ENCODE measurements around the gene CHST6. TPM values are rescaled to one million over a fixed set of nuclear protein-coding genes. Genes with fewer than 3 reads are reported as not detected.

Gene CHST6
- total and polyA plus RNA-seq, 2 of the 8 experiments (the other 6 are each of a cell fraction or from before 2014, with no cell fraction given) = 18.2 to 25.4 TPM

- TF ChIP-seq GTF2F1 (IDR thresholded peaks at IDR 0.05; ENCODE audit: borderline replicate concordance, low read depth, low read length) (no peak), SUZ12 (IDR thresholded peaks at IDR 0.05; ENCODE audit: low read length) (no peak), RNF2 (IDR thresholded peaks at IDR 0.05; ENCODE audit: borderline replicate concordance, low read depth, low read length, missing control alignments, poor library complexity, severe bottlenecking) (no peak)
These were observed 9.1 kb downstream of the CHST6 start (continued) for GRCh38 chr16:75486014-75486675.
